Dedifferentiated amniotic fluid mesenchymal stem cell (primary cell): ENCODE measurements around the gene ZNF280C.
"Not testable (repeated sequence)": the region's sequence is repeated elsewhere in the genome, so short reads cannot be mapped to it uniquely, and the experiment has no call there.

ENCODE experiments used
- DNase-seq: peaks from one replicate; pipeline ENCODE4 v3.0.0-alpha.2; 2016; ENCODE audit errors: extremely low spot score

Gene ZNF280C

DNA sequence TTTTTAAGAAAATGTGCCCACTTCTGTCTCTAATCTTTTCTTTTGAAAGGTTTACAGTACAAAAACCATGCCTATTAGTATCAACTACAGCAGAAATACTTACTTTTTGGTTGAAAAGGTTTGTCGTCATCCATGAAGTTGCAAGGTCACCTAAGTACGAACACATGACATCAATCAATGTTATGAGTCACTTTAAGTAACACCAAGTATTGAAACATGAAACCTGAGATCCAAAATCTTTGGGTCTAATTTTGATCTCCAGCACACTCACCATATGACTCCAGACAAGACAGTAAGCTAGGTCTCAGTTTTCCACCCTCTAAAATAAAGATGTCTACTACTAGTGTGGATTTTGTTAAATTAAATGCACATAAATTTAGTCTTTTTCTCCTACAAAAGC, 8.4 kb downstream of the ZNF280C start:
- no peak for DNase-seq

DNA sequence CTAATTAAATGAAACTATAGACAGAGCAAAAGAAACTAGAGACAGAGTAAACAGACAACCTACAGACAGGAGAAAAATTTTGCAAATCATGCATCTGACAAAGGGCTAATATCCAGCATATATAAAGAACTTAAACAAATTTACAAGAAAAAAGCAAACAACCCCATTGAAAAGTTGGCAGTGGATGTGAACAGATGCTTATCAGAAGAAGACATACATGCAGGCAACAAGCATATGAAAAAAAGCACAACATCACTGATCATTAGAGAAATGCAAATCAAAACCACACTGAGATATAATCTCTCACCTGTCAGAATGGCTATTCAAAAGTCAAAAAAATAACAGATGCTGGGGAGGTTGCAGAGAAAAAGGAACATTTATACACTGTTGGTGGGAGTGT, 14.8 kb downstream of the ZNF280C start:
- no peak for DNase-seq

DNA sequence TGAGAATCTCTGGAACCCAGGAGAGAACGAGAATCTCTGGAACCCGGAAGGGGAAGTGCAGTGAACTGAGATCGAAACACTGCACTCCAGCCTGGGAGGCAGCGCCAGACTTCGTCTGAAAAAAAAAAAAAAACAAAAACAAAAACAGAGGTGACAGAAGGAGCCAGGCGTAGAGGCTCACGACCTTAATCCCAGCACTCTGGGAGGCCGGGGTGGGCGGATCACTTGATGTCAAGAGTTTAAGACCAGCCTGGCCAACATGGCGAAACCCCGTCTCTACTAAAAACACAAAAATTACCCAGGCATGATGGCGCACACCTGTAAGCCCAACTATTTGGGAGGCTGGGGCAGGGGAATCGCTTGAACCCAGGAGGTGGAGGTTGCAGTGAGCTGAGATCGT, 17.0 kb downstream of the ZNF280C start:
- no peak for DNase-seq

DNA sequence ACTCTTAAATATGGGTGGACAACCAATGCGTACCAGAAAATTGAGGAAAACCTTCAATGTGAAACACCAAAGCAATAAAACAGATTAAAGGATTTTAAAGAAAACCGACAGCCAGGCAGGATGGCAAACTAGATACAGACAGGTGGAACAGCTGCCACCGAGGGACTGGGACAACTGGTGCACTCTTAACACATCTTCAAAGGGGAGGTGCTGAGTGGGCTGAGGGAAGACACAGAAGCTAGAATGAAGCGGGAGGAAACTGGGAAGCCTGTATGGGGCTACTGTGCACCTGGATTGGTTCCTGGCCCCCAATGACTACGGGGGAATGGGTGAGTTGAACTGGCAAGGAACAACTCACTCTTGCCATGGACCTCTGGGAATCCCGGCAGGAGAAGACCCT, 20.7 kb downstream of the ZNF280C start:
- no peak for DNase-seq

DNA sequence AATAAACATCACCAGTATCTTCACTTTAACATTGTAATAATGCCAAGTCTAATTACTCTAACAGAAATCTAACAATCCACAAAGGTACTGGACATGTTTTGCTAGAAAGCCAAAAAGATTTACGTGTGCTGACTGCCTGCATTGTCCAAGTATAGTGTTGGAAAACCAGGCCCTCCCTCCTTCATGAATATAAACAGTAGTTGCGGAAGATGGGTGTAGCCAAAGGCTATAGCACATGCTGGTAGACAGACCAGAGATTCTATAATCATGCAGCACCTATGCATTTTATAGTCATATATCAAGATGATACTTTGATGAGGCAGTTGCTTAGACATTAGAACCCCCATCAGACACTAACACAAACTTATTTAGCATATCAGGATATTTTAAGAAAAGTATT, 22.6 kb downstream of the ZNF280C start:
- DNase-seq = no peak

DNA sequence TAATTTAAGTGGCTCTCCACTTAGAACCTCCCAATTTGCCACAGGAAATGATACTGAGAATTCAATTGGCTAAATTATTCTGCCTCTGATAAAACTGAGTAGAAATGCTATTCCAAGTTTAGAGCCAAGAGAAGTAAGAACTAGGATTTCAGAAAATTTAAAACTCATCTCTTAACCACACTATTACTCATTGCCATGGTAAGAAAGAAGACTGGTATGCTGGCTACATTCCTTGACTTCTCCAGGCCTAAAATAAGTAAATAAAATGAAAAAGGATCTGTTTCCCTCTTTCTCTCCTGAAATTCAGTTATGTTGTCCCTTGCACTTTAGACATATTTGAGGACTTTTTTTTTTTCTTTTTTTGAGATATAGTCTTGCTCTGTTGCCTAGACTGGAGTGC, 23.3 kb downstream of the ZNF280C start:
- peak; percentile 83 for DNase-seq

DNA sequence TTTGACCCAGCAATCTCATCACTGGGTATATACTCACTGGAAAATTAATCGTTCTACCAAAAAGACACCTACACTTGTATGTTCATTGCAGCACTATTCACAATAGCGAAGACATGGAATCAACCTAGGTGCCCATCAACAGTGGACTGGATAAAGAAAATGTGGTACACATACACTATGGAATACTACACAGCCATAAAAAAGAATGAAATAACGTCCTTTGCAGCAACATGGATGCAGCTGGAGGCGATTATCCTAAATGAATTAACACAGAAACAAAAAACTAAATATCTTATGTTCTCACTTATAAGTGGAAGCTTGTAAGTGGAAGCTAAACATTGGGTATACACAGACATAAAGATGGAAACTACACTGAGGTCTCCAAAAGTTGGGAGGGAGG, 37.5 kb downstream of the ZNF280C start:
- not testable (repeated sequence) for DNase-seq

DNA sequence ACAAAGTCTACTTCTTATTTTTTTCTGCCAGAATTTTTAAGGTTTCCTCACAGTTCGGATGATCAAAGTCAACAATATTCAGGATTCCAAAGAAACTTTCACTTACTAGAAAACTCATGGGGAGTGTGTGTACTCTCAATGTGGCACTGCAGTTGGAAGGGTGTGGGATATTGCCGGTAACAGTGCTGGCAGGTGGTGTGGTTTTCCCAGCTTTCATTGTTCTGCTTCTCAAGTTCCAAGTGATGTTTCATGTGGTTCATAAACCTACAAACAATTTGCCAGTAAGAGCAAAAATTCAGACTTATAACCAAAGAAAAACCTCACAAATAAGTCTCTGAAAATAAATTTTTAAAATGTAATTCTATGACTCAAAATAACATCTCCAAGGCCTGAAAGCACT, 39.8 kb downstream of the ZNF280C start:
- DNase-seq = no peak

DNA sequence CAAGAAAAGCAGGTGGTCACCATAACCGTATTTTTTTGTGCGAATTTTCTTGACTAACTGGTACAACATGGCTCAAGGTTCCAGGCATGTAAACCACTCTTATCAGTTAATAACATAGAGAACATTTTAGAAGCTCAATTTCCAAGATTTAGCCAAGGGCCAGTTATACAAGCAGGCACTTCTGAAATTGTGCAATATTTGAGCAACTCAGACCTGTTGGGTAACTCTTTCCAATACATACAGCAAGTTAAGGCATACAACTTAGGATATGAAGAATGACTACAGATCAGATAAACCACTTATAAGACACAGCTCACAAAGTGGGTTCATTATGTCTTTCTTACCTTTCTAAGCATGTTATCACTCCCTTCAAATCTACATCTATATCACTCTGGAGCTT, 43.9 kb downstream of the ZNF280C start:
- DNase-seq = no peak

DNA sequence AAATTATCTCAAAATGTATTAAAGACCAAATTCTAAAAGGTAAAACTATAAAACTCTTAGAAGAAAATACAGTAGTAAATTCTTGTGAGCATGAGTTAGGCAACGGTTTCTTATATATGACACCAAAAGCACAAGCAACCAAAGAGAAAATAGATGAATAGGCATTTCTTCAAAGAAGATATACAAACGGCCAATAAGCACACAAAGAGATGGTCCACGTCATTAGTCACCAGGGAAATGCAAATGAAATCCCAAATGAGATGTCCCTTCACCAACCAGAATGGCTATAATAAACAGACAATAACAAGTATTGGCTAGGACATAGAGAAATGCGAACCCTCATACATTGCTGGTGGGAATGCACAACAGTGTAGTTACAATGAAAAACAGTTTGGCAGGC, 52.4 kb downstream of the ZNF280C start:
- no peak for DNase-seq

DNA sequence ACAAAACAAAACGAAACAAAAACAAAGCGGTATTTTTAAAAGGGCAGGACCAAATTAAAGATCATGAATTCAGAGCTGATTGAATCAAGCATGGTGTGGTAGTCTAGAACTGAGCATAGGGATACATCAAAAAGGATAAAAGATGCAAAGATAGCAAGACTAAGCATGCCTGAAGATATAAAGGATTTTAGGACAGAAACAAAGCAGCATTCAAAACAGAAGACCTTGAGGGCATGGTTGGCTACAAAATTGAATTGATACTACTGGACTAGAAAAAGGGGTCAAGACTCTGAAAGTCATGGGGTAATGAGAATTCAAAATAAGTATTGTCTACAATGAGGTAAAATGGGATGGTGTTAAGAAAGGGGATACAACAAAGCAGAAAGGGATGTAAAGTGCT, 55.3 kb downstream of the ZNF280C start:
- no peak for DNase-seq

DNA sequence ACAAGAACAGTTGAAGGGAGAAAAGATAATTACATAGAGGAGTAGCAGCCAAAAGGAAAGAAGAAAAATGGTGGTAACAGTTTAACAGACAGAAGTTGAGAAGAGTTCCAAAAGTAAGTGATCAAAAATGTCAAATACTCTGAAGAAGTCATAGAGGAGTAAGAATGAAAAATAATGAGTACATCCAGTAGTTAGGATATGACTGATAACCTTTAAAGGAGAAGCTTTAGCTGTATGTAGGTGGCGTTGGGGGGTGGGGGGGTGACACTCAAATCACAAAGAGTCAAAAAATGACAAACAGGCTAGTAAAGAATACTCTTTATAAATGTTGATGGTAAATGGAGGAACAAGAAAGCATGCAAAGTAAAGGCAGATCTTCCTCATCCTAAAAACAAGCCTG, 56.3 kb downstream of the ZNF280C start:
- no peak for DNase-seq

DNA sequence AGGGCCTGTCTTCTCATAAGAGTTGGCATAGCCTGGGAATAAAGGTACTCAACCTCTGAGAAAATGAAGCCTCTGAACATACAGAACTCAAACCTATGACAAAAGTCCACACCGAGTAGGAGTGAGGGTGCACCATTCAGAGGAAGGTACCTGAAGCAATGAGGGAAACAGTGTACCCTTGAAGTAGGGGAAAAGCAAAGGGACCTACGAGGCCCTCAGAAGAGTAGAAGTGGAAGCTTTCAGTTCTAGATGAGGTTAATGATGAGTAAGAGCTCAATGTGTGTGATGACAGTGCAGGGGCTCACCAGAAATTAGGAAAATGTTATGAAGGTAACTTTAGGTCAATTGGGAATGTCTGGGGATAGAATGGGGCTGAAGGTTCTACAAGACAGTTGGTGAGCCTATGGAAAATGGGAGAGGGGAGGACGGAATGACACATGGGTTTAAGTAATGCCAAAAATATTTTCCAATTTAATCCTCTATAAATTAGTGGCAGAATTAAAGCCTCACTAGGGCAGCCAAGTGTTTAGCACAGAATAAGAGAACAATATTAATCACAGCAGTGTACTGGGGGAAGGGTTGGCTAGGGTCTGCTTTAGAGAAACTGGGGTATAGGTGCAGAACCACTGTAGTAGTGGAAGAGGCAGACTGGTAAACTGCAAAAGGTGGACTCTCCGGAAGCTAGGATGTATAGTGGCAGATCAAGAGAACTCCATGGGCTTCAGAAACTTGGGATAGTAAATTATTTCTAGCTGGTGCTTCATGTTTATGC, 57.1 kb downstream of the ZNF280C start:
- no peak for DNase-seq

DNA sequence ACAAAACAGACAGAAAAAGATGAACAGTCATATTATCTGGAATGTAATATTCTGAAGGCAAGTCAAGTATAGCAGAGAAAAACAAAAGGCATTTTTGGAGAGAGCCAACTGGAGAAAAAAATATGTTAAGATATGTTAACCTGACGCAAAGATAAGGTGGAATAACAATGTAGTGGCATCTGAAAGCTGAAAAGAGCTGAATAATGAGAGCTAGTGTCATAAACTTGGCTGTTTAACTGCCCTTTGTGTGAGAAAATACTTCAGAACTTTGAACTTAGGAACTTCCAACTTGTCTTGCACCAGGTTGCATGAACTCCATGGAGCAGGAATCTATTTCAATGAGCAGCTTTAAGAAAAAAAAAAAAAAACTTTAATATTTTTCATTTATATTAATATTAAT, 64.1 kb downstream of the ZNF280C start:
- DNase-seq = no peak

DNA sequence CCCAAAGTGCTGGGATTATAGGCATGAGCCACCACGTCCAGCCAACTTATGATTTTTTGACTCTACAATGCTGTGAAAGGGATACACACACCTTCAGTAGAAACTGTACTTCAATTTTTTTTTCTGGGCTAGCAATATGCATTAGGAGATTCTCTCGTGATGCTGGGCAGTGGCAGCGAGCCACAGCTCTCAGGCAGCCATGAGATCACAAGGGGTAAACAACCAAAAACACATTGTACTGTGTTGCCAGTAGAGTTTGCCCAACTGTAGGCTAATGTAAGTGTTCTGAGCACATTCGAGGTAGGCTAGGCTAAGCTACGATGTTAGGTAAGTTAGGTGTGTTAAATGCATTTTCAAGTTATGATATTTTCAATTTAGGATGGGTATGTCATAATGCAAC, 71.2 kb downstream of the ZNF280C start:
- no peak for DNase-seq

DNA sequence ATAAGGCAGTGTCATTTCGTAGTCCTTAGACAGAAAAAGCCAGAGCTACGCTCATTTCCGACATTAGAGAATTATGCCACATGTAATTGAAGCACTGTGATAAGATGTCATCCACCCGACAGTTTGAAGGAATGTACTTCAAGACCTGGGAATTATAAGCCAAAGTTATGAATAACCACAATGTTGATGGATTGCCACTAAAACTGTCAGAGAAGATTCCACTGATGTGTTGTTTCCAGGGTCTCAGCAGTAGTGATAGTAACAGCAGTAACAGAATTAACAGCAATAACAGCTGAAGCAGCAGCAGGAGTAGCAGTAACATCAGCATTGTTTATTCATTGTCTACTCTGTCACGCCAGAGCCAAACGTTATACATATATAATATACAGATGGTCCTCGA, 72.2 kb downstream of the ZNF280C start:
- DNase-seq = no peak

DNA sequence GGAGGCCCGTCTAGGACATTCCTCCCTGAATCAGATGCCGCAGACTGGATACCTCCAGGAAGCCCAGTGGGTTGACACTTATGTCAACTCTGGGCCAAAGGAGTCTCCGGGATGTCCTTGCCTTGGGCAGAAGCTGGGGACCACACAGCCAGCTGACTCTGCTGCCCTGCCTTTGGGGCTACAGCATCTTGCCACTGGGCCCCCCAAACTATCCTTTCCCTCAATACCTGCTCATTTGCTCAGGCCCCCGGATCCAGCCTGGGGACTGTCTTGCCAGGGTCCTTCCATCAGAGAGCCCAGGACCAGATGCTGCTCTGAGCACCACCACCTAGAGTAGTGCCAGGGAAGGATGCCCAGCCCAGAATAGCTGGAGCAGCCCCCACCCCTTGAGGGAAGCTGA, 77.9 kb downstream of the ZNF280C start:
- DNase-seq = no peak

DNA sequence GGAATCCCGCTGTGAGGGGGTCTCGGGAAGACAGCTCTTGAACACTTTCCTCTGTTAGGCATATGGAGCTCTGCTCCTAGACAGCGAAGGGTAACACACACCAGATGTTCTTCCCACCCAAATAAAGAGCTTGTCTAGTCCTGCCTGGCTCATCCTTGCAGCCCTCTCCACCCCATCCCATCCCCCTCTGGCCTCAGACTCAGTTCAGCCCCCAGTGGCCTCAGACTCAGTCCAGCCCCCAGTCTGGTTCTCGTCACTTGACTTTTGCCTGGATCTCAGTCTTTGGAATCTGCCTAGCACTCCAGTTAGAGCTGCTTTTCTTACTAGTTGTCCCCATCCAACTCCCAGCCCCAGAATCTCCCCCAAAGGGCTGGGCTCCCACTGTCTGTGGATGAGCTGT, 82.0 kb downstream of the ZNF280C start:
- no peak for DNase-seq

DNA sequence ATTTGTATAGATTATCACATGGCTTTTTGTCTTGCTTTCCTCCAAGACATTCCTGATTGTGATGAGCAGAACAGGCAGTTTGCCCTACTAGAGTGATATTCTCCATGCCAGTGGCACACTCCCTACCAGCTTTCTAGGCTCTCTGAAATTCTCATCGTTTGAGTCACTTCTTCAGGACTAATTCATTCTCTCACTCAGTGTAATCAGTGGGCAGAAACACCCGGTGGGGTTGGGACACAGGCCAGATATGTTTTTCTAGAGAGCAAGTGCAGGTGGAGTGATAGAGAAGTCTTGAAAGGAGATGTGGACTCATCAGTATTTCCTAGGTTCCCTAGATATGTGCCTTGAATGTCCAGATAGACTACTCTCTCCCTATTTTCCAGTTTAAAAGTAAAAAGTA, 83.8 kb downstream of the ZNF280C start:
- no peak for DNase-seq

DNA sequence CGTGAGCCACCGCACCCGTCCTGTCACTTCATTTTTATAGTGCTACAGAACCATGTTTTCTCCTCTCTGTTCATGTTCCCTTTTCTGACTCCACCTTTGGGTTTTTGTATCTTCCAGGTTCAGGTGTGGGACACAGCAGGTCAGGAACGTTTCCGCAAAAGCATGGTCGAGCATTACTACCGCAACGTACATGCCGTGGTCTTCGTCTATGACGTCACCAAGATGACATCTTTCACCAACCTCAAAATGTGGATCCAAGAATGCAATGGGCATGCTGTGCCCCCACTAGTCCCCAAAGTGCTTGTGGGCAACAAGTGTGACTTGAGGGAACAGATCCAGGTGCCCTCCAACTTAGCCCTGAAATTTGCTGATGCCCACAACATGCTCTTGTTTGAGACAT, 84.5 kb downstream of the ZNF280C start:
- DNase-seq = no peak

DNA sequence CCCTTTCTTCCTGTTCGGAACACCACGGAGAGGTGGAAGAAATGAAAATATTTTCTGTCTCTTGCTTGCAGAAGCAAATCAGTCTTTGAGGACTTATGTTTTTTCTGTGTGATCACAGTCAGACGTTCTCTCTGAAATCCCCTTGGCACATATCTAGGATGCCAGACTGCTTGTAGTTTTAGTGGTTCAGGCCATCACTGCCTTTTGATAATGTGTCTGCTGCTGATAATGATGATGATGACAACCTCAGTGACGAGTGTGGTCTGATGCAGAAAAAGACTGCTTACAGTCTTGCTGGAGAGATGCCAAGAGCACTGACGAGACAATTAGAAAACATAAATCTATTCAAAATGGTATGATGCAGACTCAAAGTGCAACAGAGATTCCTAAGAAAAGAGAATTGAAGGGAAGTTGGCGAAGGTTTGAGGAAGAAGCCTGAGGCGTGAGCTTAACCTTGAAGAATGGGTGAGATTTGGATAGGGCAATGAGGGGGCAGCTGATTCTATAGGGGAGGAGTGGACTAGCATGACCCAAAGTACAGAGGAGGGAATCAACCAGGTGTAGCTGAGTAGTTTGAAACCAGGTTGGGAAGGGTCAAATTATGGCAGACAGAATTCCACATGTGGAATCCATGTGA, 89.0 kb downstream of the ZNF280C start:
- no peak for DNase-seq

DNA sequence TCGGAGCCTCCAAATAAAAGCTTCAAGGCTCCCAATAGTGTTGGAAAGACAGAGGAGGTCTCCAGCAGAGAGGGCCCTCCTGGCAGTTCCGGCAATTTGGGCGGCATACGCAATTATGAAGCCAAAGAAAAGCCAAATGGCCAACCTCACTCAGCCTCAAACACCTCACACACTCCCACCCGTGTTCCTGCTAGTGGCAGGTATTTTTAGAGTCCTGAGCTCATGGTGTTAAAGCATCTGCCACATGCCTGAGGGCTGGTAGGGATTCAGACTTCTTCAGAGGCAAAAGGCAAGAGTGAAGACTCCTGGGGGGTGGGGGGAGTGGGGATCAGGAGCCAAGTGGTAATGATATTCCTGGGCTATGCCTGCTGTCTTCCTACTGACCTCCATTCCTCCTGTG, 89.5 kb downstream of the ZNF280C start:
- no peak for DNase-seq

DNA sequence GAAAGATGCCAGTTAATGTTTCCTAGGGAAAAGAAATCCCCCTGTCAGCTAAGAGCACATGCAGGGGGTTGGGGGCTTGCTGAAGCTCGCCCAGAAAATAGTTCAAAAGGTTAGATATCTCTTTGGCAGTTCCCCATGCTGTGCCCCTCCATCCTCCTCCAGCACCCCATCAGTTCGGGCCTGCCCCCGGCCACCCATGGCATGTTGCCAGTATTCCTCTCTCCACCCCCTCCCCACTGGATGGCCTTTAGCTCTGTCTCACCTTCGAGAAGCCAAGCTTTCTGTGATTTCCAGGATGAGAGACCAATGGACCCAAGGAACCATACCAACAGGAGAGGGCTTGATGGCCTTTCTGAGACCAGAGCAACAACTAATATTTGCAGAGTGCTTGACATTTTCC, 91.8 kb downstream of the ZNF280C start:
- no peak for DNase-seq

DNA sequence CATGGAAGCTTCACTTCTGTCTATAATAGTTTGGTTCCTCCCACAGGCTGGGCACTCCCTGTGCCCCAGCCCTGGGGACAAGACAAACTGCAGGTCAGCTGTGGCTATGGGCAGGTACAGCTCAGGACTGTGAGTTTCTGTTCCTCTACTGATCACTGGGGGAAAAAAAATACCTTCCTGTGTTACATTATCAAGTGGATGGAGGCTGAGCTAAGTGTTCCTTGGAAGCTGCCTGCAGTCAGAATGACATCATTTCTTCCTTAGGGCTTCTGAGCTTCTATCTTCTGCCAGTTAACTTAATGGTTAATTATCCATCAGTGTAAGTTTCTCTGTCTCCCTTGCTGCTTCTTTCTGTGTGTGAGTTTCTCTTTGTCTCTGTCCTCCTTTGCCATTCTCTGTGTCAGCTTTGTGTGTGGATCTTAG, 92.3 kb downstream of the ZNF280C start:
- DNase-seq = peak; percentile 13
